Measurements from ENCODE around the gene GPR55.

The GPR55 gene

GRCh38 chr2:230942920-230943896 lies 18.2 kb upstream of the GPR55 start:
- H3K4me3 ChIP-seq (ENCODE audit: low read depth, low read length), result no peak overlapping the region
- no peak for TF ChIP-seq CTCF (conservative IDR thresholded peaks at IDR 0.05; ENCODE audit: low read depth, low read length)
- DNase-seq (ENCODE audit: low read depth), result no peak

GRCh38 chr2:230942371-230942770 lies 17.3 kb upstream of the GPR55 start:
- H3K4me3 ChIP-seq (ENCODE audit: low read depth, low read length), result no peak overlapping the region
- TF ChIP-seq CTCF (conservative IDR thresholded peaks at IDR 0.05; ENCODE audit: low read depth, low read length), result no peak
- DNase-seq (ENCODE audit: low read depth), result no peak

- no peak overlapping the region for H3K4me3 ChIP-seq (ENCODE audit: low read depth, low read length)
- no peak for DNase-seq (ENCODE audit: low read depth)
- no peak for TF ChIP-seq CTCF (conservative IDR thresholded peaks at IDR 0.05; ENCODE audit: low read depth, low read length)
Observed at GRCh38 chr2:230941202-230942180, 16.4 kb upstream of the GPR55 start.

GRCh38 chr2:230940471-230940815 lies 15.4 kb upstream of the GPR55 start:
- no peak for TF ChIP-seq CTCF (conservative IDR thresholded peaks at IDR 0.05; ENCODE audit: low read depth, low read length)
- DNase-seq (ENCODE audit: low read depth), result no peak
- no peak overlapping the region for H3K4me3 ChIP-seq (ENCODE audit: low read depth, low read length)

- DNase-seq (ENCODE audit: low read depth), result no peak
- TF ChIP-seq CTCF (conservative IDR thresholded peaks at IDR 0.05; ENCODE audit: low read depth, low read length), result no peak
- no peak overlapping the region for H3K4me3 ChIP-seq (ENCODE audit: low read depth, low read length)
Observed at GRCh38 chr2:230939691-230940470, 14.8 kb upstream of the GPR55 start.

GRCh38 chr2:230939066-230939591 lies 14.1 kb upstream of the GPR55 start:
- DNase-seq (ENCODE audit: low read depth), result no peak
- no peak for TF ChIP-seq CTCF (conservative IDR thresholded peaks at IDR 0.05; ENCODE audit: low read depth, low read length)

More at GRCh38 chr2:230939066-230939591, 14.1 kb upstream of the GPR55 start:
- no peak overlapping the region for H3K4me3 ChIP-seq (ENCODE audit: low read depth, low read length)
